Measurements from ENCODE around the gene OR1J1. TPM values are rescaled to one million over a fixed set of nuclear protein-coding genes. Genes with fewer than 3 reads are reported as not detected.
A peak's percentile ranks its signal among the peaks of the same experiment; 100 is the strongest.

The OR1J1 gene
- total and polyA plus RNA-seq, 8 donors = not detected

DNA sequence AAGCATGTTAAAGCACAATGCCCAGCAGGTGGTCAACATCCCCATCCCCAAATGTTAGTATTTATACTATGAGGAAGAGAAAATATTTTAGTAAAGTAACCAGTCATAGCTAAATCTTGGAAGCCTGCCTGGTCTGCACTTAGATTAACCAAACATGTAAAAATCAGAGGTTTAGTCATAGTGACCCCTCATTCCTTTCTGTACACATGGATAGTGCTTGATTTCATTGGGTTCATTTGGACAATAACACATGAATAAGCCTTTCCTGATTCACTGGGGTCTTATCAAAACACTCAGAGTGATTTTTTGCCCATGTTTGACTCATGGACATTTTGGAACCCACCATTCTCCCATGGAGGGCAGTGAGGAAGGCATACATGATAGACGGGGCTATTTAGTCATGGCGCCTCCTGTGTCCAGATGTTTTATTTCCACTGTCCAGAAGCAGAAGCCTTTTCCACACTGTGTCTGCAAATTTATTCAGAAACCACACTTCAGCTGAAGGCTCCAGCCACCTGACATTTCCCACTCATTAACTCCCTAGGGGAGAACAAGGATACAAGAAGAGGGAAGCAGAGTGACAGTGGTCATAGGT is 32.5 kb downstream of the OR1J1 start:
- Histone ChIP-seq H3K4me3 (no peak overlapping the region), H3K27ac (peak overlapping the region; percentile 39 to 72 (median 54)), H3K36me3 (no peaks in the 10 kb centered on the region), H3K27me3 (no peaks in the 10 kb centered on the region), H3K4me1 (peaks cover 0 to 18% (median 9%) of the 10 kb centered on the region in 4 donors), H3K9me3 (peaks cover 0 to 9% (median 0%) of the 10 kb centered on the region in 4 donors)
- intact Hi-C loops (cut with DNase I; ENCODE audit: low total_unique reads) = loop anchor here (10.0 kb wide), 1 partner anchor 320 kb away; no protein-coding TSS in a partner anchor
- DNase-seq = peak in 1 of 2 donors; percentile 14
- 58 to 82% (median 80%) methylated on average over 2 of the region's 2 CpGs for WGBS, 5 donors
- TF ChIP-seq, protein P1, sequence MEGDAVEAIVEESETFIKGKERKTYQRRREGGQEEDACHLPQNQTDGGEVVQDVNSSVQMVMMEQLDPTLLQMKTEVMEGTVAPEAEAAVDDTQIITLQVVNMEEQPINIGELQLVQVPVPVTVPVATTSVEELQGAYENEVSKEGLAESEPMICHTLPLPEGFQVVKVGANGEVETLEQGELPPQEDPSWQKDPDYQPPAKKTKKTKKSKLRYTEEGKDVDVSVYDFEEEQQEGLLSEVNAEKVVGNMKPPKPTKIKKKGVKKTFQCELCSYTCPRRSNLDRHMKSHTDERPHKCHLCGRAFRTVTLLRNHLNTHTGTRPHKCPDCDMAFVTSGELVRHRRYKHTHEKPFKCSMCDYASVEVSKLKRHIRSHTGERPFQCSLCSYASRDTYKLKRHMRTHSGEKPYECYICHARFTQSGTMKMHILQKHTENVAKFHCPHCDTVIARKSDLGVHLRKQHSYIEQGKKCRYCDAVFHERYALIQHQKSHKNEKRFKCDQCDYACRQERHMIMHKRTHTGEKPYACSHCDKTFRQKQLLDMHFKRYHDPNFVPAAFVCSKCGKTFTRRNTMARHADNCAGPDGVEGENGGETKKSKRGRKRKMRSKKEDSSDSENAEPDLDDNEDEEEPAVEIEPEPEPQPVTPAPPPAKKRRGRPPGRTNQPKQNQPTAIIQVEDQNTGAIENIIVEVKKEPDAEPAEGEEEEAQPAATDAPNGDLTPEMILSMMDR (IDR thresholded peaks at IDR 0.05) = no peak
- peak in 2 of 3 donors; percentile 12 to 65 for TF ChIP-seq POLR2AphosphoS5 (IDR thresholded peaks at IDR 0.05)

GRCh38 chr9:122444041-122444733 is 33.5 kb downstream of the OR1J1 start:
- intact Hi-C loops (cut with DNase I; ENCODE audit: low total_unique reads) = loop anchor here (10.0 kb wide), 1 partner anchor 319 kb away; no protein-coding TSS in a partner anchor
- Histone ChIP-seq H3K27ac (peak overlapping the region in 4 of 5 donors; percentile 8 to 67 (median 52)), H3K4me3 (no peak overlapping the region), H3K4me1 (peaks cover 0 to 18% (median 9%) of the 10 kb centered on the region in 4 donors), H3K36me3 (no peaks in the 10 kb centered on the region), H3K27me3 (no peaks in the 10 kb centered on the region), H3K9me3 (peaks cover 0 to 11% (median 0%) of the 10 kb centered on the region in 4 donors)
- 54 to 63% (median 60%) methylated on average over 5 of the region's 5 CpGs for WGBS, 5 donors
- TF ChIP-seq, protein P1 (IDR thresholded peaks at IDR 0.05) = no peak
- TF ChIP-seq POLR2AphosphoS5 (IDR thresholded peaks at IDR 0.05) = no peak
- DNase-seq = peak in 1 of 2 donors; percentile 35

DNA sequence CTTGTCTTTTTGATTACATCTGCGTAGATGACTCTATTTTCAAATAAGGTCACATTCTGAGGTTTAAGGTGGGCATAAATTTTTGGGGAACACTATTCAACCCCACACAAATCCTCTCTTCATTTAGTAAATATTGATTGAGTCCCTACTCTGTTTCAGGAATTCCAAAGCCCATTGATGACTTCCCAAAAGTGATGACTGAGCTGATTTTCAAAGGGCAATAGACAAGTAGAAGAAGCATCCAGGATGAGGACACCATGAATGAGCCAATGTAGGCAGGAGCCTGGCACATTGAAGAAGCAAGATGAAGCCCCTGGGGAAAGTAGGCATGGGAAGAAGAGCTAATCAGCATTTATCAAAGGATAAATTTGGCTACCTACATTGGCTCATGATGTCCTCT is 35.2 kb downstream of the OR1J1 start:
- 77 to 94% (median 88%) methylated on average over 1 of the region's 1 CpG for WGBS, 5 donors
- H3K27ac ChIP-seq = no peak overlapping the region
- H3K9me3 ChIP-seq = peaks cover 0 to 11% (median 0%) of the 10 kb centered on the region in 4 donors
- no peak for DNase-seq
- intact Hi-C loops (cut with DNase I; ENCODE audit: low total_unique reads) = loop anchor here (10.0 kb wide), 1 partner anchor 318 kb away; no protein-coding TSS in a partner anchor
- H3K36me3 ChIP-seq = no peaks in the 10 kb centered on the region
- H3K27me3 ChIP-seq = no peaks in the 10 kb centered on the region
- H3K4me3 ChIP-seq = no peak overlapping the region
- H3K4me1 ChIP-seq = peaks cover 0 to 18% (median 9%) of the 10 kb centered on the region in 4 donors
- TF ChIP-seq, protein P1 (IDR thresholded peaks at IDR 0.05) = no peak
- TF ChIP-seq POLR2A (IDR thresholded peaks at IDR 0.05) (no peak), EP300 (IDR thresholded peaks at IDR 0.05) (no peak), POLR2AphosphoS5 (IDR thresholded peaks at IDR 0.05) (no peak)

Other genes with a start within 250 kb of the OR1J1 start
- gene LHX6, start 249.0 kb downstream of the OR1J1 start, total RNA-seq = 10 to 100 TPM in 1 of 5 donors, 1 to 10 TPM in 3, under 1 TPM in 1; 0.29 to 46.4 (median 4.6) TPM
- 1 to 10 TPM in 2 of 3 donors, under 1 TPM in 1; 0.92 to 1.3 (median 1.1) TPM for gene LHX6, start 249.0 kb downstream of the OR1J1 start, polyA plus RNA-seq
- gene RBM18, start 213.1 kb downstream of the OR1J1 start, total RNA-seq = 10 to 100 TPM in 1 of 5 donors, 1 to 10 TPM in 4; 1.8 to 13.6 (median 6.4) TPM
- 1 to 10 TPM; 6.0 to 9.4 (median 8.6) TPM for gene RBM18, start 213.1 kb downstream of the OR1J1 start, polyA plus RNA-seq
- gene MRRF, start 213.0 kb downstream of the OR1J1 start, total RNA-seq = 10 to 100 TPM in 4 of 5 donors, 1 to 10 TPM in 1; 7.1 to 98.6 (median 38.7) TPM
- gene MRRF, start 213.0 kb downstream of the OR1J1 start, polyA plus RNA-seq = 10 to 100 TPM; 21.8 to 31.0 (median 21.8) TPM
- 10 to 100 TPM in 2 of 5 donors, 1 to 10 TPM in 3; 6.4 to 49.6 (median 8.1) TPM for gene PTGS1, start 106.9 kb downstream of the OR1J1 start, total RNA-seq
- 10 to 100 TPM; 14.8 to 19.4 (median 15.4) TPM for gene PTGS1, start 106.9 kb downstream of the OR1J1 start, polyA plus RNA-seq
- gene OR1J2, start 32.9 kb upstream of the OR1J1 start, total RNA-seq = 1 to 10 TPM in 1 of 5 donors, not detected in 4; 6.4 TPM
- not detected for gene OR1J2, start 32.9 kb upstream of the OR1J1 start, polyA plus RNA-seq
- 1 to 10 TPM in 1 of 5 donors, not detected in 4; 3.3 TPM for gene OR1J4, start 41.2 kb upstream of the OR1J1 start, total RNA-seq
- not detected for gene OR1J4, start 41.2 kb upstream of the OR1J1 start, polyA plus RNA-seq
- not detected for gene OR1N1, start 49.4 kb upstream of the OR1J1 start, total RNA-seq
- not detected for gene OR1N1, start 49.4 kb upstream of the OR1J1 start, polyA plus RNA-seq
- gene OR1N2, start 75.2 kb upstream of the OR1J1 start, total RNA-seq = not detected
- not detected for gene OR1N2, start 75.2 kb upstream of the OR1J1 start, polyA plus RNA-seq
- gene OR1L8, start 105.5 kb upstream of the OR1J1 start, total RNA-seq = under 1 TPM in 1 of 5 donors, not detected in 4; 0.55 TPM
- gene OR1L8, start 105.5 kb upstream of the OR1J1 start, polyA plus RNA-seq = not detected
- not detected for gene OR1Q1, start 136.8 kb upstream of the OR1J1 start, total RNA-seq
- not detected for gene OR1Q1, start 136.8 kb upstream of the OR1J1 start, polyA plus RNA-seq
- under 1 TPM in 1 of 5 donors, not detected in 4; 0.73 TPM for gene OR1B1, start 179.7 kb upstream of the OR1J1 start, total RNA-seq
- gene OR1B1, start 179.7 kb upstream of the OR1J1 start, polyA plus RNA-seq = not detected
- not detected for gene OR1L1, start 183.8 kb upstream of the OR1J1 start, total RNA-seq
- not detected for gene OR1L1, start 183.8 kb upstream of the OR1J1 start, polyA plus RNA-seq
- not detected for gene OR1L3, start 197.2 kb upstream of the OR1J1 start, total RNA-seq
- gene OR1L3, start 197.2 kb upstream of the OR1J1 start, polyA plus RNA-seq = not detected
- gene OR1L4, start 246.1 kb upstream of the OR1J1 start, total RNA-seq = not detected
- gene OR1L4, start 246.1 kb upstream of the OR1J1 start, polyA plus RNA-seq = not detected